AG09309 (cell line): ENCODE measurements around the gene ADAMTS17.

Source experiments
- DNase-seq: peaks from one replicate; pipeline ENCODE4 v3.0.0-alpha.2; 2010; ENCODE audit warnings: low read depth
- H3K4me3 ChIP-seq: 2 replicates; pipeline ENCODE4 v1.5.1; 2011; ENCODE audit warnings: mild to moderate bottlenecking, low read depth, low read length, moderate library complexity; ENCODE audit not compliant: control insufficient read depth
- CTCF ChIP-seq: IDR thresholded peaks from 2 replicates; pipeline ENCODE4 v1.5.1; 2011; ENCODE audit warnings: mild to moderate bottlenecking, low read depth, low read length, inconsistent platforms; ENCODE audit not compliant: insufficient read depth, control insufficient read depth; ENCODE audit errors: missing control alignments

ADAMTS17 gene

GRCh38 chr15:100175406-100176114 is 166.2 kb downstream of the ADAMTS17 start:
- no peak for TF ChIP-seq CTCF
- DNase-seq, result no peak
- H3K4me3 ChIP-seq, result no peak overlapping the region

GRCh38 chr15:100174904-100175275 is 166.9 kb downstream of the ADAMTS17 start:
- TF ChIP-seq CTCF, result no peak
- H3K4me3 ChIP-seq, result no peak overlapping the region
- DNase-seq, result no peak

GRCh38 chr15:100174159-100174903 is 167.4 kb downstream of the ADAMTS17 start:
- DNase-seq, result no peak

GRCh38 chr15:100172356-100173024 is 169.3 kb downstream of the ADAMTS17 start:
- no peak overlapping the region for H3K4me3 ChIP-seq
- DNase-seq, result no peak
- TF ChIP-seq CTCF, result no peak

More at GRCh38 chr15:100174159-100174903, 167.4 kb downstream of the ADAMTS17 start:
- H3K4me3 ChIP-seq, result no peak overlapping the region
- no peak for TF ChIP-seq CTCF

GRCh38 chr15:100171411-100171810 is 170.4 kb downstream of the ADAMTS17 start:
- no peak for TF ChIP-seq CTCF
- H3K4me3 ChIP-seq, result no peak overlapping the region
- DNase-seq, result no peak

GRCh38 chr15:100170291-100171210 is 171.2 kb downstream of the ADAMTS17 start:
- TF ChIP-seq CTCF, result no peak
- H3K4me3 ChIP-seq, result no peak overlapping the region
- DNase-seq, result no peak
